HS-27A (cell line): ENCODE measurements around the gene SAA1.
A peak's percentile ranks its signal among the peaks of the same experiment; 100 is the strongest.
"Not testable (repeated sequence)": the region's sequence is repeated elsewhere in the genome, so short reads cannot be mapped to it uniquely, and the experiment has no call there.

Experiments
- DNase-seq: peaks from one replicate; pipeline ENCODE4 v3.0.0-alpha.2; 2012; ENCODE audit warnings: low read depth, missing footprints

SAA1 gene

GRCh38 chr11:18265949-18266348 lies at the start of gene SAA1:
Gene SAA1, plus strand, starts transcription at chr11:18266264. Its CDS starts 624 bp downstream, at chr11:18266888.
- DNase-seq, result no peak

GRCh38 chr11:18221274-18221876 lies 44.7 kb upstream of the SAA1 start:
- no peak for DNase-seq

DNA sequence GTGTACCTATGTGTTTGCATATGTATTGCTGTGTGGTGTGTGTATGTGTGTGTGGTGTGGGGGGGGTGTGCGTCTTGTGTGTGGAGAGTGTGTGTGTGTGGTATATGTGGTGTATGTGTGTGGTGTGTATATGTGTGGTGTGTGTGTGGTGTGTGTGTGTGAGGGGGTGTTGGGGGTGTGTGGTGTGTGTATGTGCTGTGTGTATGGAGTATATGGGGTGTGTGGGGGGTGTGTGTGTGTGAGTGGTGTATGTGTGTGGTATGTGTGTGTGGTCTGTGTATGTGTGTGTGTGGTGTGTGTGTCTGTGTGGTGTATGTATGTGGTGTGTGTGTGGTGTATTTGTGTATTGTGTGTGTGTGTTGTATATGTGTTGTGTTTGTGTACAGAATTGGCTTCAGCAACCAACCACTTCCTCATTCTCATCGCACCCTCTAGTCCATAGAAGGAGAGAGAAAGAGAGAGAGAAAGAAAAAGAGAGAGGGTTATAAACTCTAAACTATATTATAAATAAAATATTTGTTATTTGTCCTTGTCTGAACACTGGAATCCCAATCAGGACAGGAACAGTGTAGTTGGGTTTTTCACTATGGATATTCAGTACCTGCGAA lies 43.1 kb upstream of the SAA1 start:
- no peak for DNase-seq

GRCh38 chr11:18223591-18224387 lies 42.3 kb upstream of the SAA1 start:
- no peak for DNase-seq

DNA sequence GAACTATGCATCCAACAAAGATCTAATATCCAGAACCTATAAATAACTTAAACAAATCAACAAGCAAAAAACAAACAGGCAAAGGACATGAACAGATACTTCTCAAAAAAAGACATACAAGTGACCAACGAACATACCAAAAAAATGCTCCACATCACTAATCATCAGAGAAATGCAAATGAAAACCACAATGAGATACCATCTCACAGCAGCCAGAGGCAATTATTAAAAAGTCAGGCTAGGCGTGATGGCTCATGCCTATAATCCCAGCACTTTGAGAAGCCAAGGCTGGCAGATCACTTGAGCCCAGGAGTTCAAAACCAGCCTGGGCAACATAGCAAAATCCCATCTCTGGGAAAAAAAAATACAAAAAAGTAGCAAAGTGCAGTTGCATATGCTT lies 40.2 kb upstream of the SAA1 start:
- DNase-seq, result no peak

DNA sequence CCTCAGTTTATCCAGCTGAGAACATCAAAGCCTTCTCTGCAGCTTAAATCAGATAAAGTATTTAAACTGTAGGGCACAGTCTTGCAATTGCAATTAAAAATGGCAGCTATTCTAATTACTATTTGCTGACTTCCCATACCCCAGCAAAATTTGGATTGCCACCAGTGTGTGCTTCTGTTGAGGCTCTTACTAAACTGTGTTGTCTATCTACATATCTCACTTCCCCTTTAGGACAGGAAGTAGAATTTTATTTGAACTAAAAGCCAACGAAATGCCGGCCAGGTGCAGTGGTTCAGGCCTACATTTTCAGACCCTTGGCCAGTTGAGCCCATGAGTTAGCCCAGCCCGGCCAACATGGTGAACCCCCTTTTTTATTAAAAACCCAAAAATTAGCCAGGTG lies 36.6 kb upstream of the SAA1 start:
- no peak for DNase-seq

DNA sequence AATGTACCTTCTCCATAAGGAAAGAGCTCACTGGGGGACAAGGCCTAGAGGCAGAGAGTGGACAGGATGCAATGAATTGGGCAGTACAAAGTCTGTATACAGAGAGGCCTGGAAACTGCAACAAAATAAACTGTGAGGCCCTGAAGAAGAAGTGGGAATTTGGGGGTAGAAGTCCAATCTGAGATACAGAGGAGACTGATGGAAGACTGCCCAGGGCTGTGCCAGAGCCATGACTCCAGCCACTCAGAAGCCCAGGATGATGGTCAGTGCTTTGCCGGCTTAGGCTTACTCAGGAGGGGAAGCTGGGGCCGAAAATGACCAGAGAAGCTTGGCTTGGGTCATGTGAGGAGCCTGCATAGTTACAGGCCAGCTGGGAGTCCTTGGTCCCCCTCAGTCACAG lies 35.2 kb upstream of the SAA1 start:
- no peak for DNase-seq

DNA sequence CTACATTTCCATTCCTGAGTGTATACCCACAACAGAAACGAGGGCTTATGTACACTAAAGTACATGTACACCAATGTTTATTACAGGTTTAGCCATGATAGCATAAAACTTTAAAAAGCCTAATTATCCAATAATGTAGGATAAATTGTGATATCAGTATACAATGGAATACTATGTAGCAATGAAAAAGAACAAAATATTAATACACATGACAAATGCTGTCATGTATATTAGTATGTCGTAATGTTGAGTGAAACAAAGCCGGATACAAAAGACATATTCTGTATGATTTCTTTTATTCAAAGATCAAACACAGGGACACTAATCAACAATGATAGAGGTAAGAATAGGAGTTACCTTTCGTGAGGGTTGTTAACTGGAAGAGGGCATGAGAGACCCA lies 32.2 kb upstream of the SAA1 start:
- DNase-seq, result no peak

GRCh38 chr11:18235394-18236334 lies 30.4 kb upstream of the SAA1 start:
- DNase-seq, result no peak

- DNase-seq, result no peak
These were observed 29.3 kb upstream of the SAA1 start, which contains the start of gene SAA4 for GRCh38 chr11:18236664-18237356. Gene SAA4, minus strand, starts transcription at chr11:18236802. Its CDS starts 876 bp downstream, at chr11:18235926.

DNA sequence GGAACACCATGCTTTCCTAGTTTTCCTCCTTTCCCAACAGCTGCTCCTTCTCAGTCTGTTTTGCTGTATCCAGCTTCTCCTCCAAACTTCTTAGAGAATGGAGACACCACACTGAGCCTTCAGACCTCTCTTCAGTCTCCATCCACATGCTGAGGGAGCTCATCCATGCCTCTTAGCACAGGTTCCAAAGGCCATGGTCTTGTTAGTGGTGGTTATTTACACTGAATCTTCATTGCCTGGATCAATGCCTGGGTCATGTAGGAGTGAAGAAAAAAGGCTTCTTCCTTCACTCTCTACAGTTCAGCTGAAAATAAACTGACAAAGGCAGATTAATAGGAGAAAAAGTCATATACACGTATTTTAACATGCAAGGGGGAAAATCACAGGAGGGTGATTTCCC lies 26.4 kb upstream of the SAA1 start:
- DNase-seq, result no peak

DNA sequence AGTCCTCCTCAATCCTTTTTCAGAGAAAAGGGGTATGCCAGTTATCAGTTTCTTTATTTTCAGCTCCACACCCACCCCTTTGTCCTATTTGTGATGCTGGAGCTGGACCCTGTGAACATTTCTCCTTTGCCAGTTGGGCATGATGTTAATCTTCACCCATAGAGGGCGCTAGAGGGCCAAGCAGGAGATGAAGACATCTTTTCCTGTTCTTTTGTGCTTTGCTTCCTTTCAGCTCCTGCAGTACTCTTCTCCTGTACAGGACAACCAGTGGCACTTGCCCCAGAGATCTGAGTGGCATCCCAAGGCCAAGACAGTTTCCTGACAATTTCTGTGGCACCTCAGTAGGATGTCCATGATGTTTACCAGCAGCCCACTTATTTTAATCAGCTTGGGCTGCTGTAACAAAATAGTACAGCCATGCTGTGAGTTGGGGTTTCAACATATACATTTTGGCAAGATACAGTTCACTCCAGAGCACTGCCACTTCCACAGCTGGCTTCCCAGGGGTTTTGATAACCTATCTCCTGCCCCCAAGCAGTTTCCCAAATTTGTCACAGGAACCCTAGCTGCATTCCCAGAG lies 22.2 kb upstream of the SAA1 start:
- peak; percentile 43 for DNase-seq

GRCh38 chr11:18245396-18245795 lies 20.7 kb upstream of the SAA1 start:
- no peak for DNase-seq

DNA sequence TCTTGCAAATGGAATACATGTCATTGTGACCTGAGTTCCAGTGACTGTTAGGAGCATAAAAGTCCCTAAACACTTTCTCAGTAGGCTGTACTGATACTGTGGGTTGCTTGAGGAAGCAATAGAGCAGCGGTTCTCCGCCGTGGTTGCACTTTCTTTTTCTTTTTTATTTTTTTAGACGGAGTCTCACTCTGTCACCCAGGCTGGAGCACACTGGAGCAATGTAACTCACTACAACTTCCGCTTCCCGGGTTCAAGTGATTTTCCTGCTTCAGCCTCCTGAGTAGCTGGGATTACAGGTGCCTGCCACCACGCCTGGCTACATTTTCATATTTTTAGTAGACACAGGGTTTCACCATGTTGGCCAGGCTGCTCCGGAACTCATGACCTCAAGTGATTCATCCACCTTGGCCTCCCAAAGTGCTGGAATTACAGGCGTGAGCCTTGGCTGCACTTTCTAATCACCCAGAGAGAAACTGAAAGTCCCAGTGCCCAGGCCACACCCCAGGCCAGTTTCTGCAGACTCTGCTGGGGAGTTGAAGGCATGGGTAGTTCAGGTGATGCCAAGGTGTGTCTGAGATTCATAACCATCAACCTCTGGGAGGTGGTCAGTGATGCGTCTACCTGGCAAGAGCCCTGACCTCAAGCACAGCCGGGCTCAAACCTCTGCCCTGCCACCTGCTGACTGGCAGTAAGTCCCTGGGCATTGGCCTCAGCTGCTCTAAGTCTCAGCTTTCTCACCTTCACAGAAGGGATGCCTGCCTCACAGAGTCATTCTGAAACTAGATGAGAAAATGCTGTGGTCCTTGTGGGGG lies 19.5 kb upstream of the SAA1 start:
- not testable (repeated sequence) for DNase-seq

DNA sequence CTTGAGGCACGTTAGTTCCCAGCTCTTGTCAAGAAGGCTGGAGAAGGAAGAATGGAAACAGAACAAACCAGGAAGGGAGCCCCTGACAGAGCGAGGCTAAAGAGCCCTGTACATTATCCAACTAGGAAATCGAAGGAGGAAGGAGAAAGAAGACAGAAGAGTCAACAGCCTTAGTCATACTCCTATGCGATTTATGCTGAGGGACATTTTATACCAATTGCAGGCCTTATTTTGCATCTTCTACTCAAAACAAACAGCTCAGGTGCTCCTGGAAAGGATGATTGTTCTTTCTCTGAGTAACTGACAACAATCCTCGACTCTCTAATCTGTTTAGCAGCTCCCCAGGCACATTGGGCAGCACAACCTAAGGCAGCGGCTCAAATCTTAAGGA lies 18.9 kb upstream of the SAA1 start:
- not testable (repeated sequence) for DNase-seq

DNA sequence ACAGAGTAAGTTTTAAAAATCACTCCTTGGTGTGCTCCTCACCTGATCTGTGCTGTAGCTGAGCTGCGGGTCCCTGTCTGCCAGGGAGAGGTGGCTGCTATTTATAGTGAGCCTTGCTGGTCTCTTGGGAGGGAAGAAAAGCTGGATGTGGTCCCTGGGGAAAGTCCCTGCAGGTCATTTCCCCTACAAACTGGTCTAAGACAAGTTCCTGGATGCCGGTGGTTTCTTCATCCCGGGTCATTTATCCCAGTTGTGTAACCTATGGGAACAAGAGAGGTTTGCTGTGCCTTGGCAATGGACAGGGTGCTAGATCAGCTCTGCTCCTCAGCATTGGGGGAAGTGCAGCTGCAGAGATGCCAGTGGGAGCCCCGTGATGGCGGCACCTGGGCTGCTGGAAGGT lies 17.5 kb upstream of the SAA1 start, which contains the start of gene SAA2:
SAA2 (minus strand) TSS at position 108 of the 400 bp plus-strand sequence. CDS start 657 bp downstream, outside the sequence.
- no peak for DNase-seq

DNA sequence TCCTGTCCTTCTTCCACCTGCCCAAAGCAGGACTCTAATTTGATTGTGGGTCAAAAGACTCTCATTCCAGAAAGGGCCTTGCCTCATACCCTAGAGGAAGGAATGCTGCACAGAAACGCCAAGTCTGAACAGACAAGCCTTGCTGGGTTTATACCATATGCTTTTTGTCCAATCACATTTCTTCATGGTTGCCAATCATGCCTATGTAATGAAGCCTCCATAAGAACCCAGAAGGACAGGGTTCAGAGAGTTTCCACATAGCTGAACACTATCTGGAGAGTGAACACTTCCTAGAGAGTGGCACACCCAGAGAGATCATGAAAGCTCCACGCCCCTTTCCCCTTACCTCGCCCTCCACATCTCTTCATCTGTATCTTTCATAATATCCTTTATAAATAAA lies 12.8 kb upstream of the SAA1 start:
- no peak for DNase-seq

DNA sequence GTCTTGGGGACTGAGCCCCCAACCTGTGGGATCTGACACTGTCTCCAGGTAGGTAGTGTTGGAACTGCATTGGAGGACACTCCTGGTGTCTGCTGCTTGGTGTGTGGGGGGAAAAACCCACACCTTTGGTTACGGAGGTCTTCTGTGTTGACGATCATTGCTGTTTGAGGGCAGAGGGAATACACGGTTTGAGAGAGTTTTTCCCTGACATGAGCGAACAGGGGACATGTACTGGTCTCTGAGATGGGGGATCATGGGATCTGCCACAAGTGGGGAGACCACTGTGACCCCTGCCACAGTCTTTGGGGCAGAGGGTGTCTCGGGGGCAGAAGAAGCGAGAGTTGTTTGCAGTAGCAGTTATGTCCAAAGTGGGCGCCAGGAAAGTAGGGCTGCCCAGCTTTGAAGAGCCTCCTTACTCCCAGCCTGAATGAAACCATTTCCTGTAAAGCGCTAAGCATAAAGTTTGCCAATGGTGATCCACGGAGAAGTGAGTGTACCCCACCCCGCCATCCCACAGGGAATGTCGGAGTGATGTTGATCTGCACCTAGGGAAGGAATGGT lies 12.2 kb upstream of the SAA1 start:
- no peak for DNase-seq

DNA sequence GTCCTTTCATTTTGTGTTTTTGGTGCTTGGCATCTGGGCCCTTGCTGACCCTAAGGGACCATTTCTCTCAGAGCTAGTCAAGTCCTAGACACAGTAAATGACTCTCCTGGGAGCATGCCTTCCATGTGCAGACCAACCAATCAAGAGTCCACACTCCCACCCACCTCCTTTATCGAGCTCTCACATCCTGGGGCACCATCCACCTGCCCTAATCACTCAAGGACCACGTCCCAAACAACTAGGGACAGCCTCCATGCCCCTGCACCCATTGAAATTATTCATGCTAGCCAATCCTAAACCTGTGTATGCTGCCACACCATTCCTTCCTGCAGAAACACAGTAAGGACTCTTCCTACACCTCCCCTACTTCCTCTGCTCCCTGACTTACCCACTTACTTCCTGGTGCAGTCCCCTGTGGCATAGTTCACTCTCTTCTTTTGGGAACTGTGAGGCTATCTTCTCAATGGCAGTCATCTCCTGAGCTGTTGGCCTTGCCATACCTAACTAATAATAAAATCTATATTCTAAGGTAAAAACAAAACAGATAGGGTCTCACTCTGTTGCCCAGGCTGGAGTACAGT lies 11.2 kb upstream of the SAA1 start:
- no peak for DNase-seq
